ENCODE results near the gene GPC6.

- TF ChIP-seq RAD21 (IDR thresholded peaks at IDR 0.05; ENCODE audit: low read depth) (no peak), SP1 (IDR thresholded peaks at IDR 0.05; ENCODE audit: low read depth) (no peak), ZNF274 (IDR thresholded peaks at IDR 0.05; ENCODE audit: low read depth, low read length) (no peak), ATF3 (IDR thresholded peaks at IDR 0.05) (no peak), CEBPB (IDR thresholded peaks at IDR 0.05; ENCODE audit: low read depth) (no peak)
- TF ChIP-seq, protein P1, sequence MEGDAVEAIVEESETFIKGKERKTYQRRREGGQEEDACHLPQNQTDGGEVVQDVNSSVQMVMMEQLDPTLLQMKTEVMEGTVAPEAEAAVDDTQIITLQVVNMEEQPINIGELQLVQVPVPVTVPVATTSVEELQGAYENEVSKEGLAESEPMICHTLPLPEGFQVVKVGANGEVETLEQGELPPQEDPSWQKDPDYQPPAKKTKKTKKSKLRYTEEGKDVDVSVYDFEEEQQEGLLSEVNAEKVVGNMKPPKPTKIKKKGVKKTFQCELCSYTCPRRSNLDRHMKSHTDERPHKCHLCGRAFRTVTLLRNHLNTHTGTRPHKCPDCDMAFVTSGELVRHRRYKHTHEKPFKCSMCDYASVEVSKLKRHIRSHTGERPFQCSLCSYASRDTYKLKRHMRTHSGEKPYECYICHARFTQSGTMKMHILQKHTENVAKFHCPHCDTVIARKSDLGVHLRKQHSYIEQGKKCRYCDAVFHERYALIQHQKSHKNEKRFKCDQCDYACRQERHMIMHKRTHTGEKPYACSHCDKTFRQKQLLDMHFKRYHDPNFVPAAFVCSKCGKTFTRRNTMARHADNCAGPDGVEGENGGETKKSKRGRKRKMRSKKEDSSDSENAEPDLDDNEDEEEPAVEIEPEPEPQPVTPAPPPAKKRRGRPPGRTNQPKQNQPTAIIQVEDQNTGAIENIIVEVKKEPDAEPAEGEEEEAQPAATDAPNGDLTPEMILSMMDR (IDR thresholded peaks at IDR 0.05 in 2 of 3, conservative IDR thresholded peaks at IDR 0.05 in 1 of 3; ENCODE audit: borderline replicate concordance in 1 of 3, insufficient read depth in 1 of 3, low read depth in 2 of 3, low read length in 2 of 3): no peak
These were observed 159.5 kb downstream of the GPC6 start for GRCh38 chr13:93386116-93386515.
